Limb (tissue), 2 donors: ENCODE results near the gene DUSP28.

Source experiments
- DNase-seq, 2 donors: peaks; one replicate each; pipeline ENCODE4 v3.0.0-alpha.2; 2016; ENCODE audit errors: extremely low spot score in 2 of 2

DUSP28 gene

GRCh38 chr2:240598311-240598911 lies 38.3 kb downstream of the DUSP28 start:
- no peak for DNase-seq

- DNase-seq = no peak
Observed at GRCh38 chr2:240599141-240599583, 39.0 kb downstream of the DUSP28 start.

- DNase-seq = no peak
Observed at GRCh38 chr2:240600451-240600961, 40.3 kb downstream of the DUSP28 start.

- no peak for DNase-seq
Observed at GRCh38 chr2:240601061-240601830, 41.1 kb downstream of the DUSP28 start.

- DNase-seq = no peak
Observed at GRCh38 chr2:240601831-240602160, 41.6 kb downstream of the DUSP28 start.

- DNase-seq = no peak
Observed at GRCh38 chr2:240602266-240603050, 42.3 kb downstream of the DUSP28 start.

- DNase-seq = no peak
Observed at GRCh38 chr2:240603081-240603835, 43.1 kb downstream of the DUSP28 start.

GRCh38 chr2:240603846-240604245 lies 43.7 kb downstream of the DUSP28 start:
- DNase-seq = no peak

GRCh38 chr2:240604291-240604938 lies 44.3 kb downstream of the DUSP28 start:
- peak in 1 of 2 donors; percentile 30 for DNase-seq

- no peak for DNase-seq
Observed at GRCh38 chr2:240604939-240605716, 45.0 kb downstream of the DUSP28 start.

- no peak for DNase-seq
Observed at GRCh38 chr2:240605867-240606743, 45.9 kb downstream of the DUSP28 start.

- no peak for DNase-seq
Observed at GRCh38 chr2:240611601-240612210, 51.5 kb downstream of the DUSP28 start.
